ENCODE measurements around the gene KCNQ1.

The KCNQ1 gene

GRCh38 chr11:2510626-2511402 lies 66.0 kb downstream of the KCNQ1 start:
- no peak for ATAC-seq (ENCODE audit: insufficient read depth, low read depth)
- H3K36me3 ChIP-seq (ENCODE audit: insufficient read depth, low read length), result no peaks in the 10 kb centered on the region
- no peaks in the 10 kb centered on the region for H3K79me2 ChIP-seq (ENCODE audit: insufficient read depth, low read length)
- H3K4me2 ChIP-seq (ENCODE audit: insufficient read depth, low read length), result no peak overlapping the region
- no peaks in the 10 kb centered on the region for H3K4me1 ChIP-seq (ENCODE audit: insufficient read depth, low read length)
- no peaks in the 10 kb centered on the region for H3K9me3 ChIP-seq (ENCODE audit: insufficient read depth, low read length, severe bottlenecking)
- H4K20me1 ChIP-seq (ENCODE audit: insufficient read depth, low read length), result peaks cover 8% of the 10 kb centered on the region; the same call in 1 of the 2 replicates
- no peak overlapping the region for H2AFZ ChIP-seq (ENCODE audit: low read depth, low read length)
- TF ChIP-seq CTCF (IDR thresholded peaks at IDR 0.05; ENCODE audit: borderline replicate concordance, extremely low read depth, low read length, poor library complexity, severe bottlenecking) (no peak), EZH2 (IDR thresholded peaks at IDR 0.05; ENCODE audit: borderline replicate concordance, low read depth, low read length, severe bottlenecking) (no peak)
- H3K27ac ChIP-seq (ENCODE audit: low read length), result no peak overlapping the region
- DNase-seq, result no peak
- H3K27me3 ChIP-seq (ENCODE audit: insufficient read depth, low read length, poor library complexity), result peaks cover 4% of the 10 kb centered on the region
- H3K4me3 ChIP-seq (ENCODE audit: low read depth in 1 of 2, low read length in 2 of 2), result no peak overlapping the region
- no peak overlapping the region for H3K9ac ChIP-seq (ENCODE audit: low read depth, low read length)

- DNase-seq (no peak), ATAC-seq (ENCODE audit: insufficient read depth, low read depth) (no peak)
- Histone ChIP-seq H3K36me3 (ENCODE audit: insufficient read depth, low read length) (no peaks in the 10 kb centered on the region), H3K4me3 (ENCODE audit: low read depth in 1 of 2, low read length in 2 of 2) (no peak overlapping the region), H3K27ac (ENCODE audit: low read length) (no peak overlapping the region), H3K79me2 (ENCODE audit: insufficient read depth, low read length) (no peaks in the 10 kb centered on the region), H3K9ac (ENCODE audit: low read depth, low read length) (no peak overlapping the region), H3K4me1 (ENCODE audit: insufficient read depth, low read length) (no peaks in the 10 kb centered on the region), H3K27me3 (ENCODE audit: insufficient read depth, low read length, poor library complexity) (peaks cover 4% of the 10 kb centered on the region), H2AFZ (ENCODE audit: low read depth, low read length) (no peak overlapping the region), H3K9me3 (ENCODE audit: insufficient read depth, low read length, severe bottlenecking) (no peaks in the 10 kb centered on the region), H4K20me1 (ENCODE audit: insufficient read depth, low read length) (peaks cover 8% of the 10 kb centered on the region; the same call in 1 of the 2 replicates), H3K4me2 (ENCODE audit: insufficient read depth, low read length) (no peak overlapping the region)
- no peak for TF ChIP-seq EZH2 (IDR thresholded peaks at IDR 0.05; ENCODE audit: borderline replicate concordance, low read depth, low read length, severe bottlenecking)
- no peak for TF ChIP-seq CTCF (IDR thresholded peaks at IDR 0.05; ENCODE audit: borderline replicate concordance, extremely low read depth, low read length, poor library complexity, severe bottlenecking)
Measured at GRCh38 chr11:2511421-2512369, 66.9 kb downstream of the KCNQ1 start.

GRCh38 chr11:2512431-2513407 lies 67.9 kb downstream of the KCNQ1 start:
- no peaks in the 10 kb centered on the region for H3K9me3 ChIP-seq (ENCODE audit: insufficient read depth, low read length, severe bottlenecking)
- H3K4me3 ChIP-seq (ENCODE audit: low read depth in 1 of 2, low read length in 2 of 2), result no peak overlapping the region
- no peak overlapping the region for H3K27ac ChIP-seq (ENCODE audit: low read length)
- DNase-seq (no peak), ATAC-seq (ENCODE audit: insufficient read depth, low read depth) (no peak)
- peaks cover 4% of the 10 kb centered on the region for H3K27me3 ChIP-seq (ENCODE audit: insufficient read depth, low read length, poor library complexity)
- H3K4me1 ChIP-seq (ENCODE audit: insufficient read depth, low read length), result no peaks in the 10 kb centered on the region
- no peak overlapping the region for H2AFZ ChIP-seq (ENCODE audit: low read depth, low read length)
- no peak overlapping the region for H3K4me2 ChIP-seq (ENCODE audit: insufficient read depth, low read length)
- H4K20me1 ChIP-seq (ENCODE audit: insufficient read depth, low read length), result peaks cover 8% of the 10 kb centered on the region; the same call in 1 of the 2 replicates
- no peak overlapping the region for H3K9ac ChIP-seq (ENCODE audit: low read depth, low read length)
- no peaks in the 10 kb centered on the region for H3K36me3 ChIP-seq (ENCODE audit: insufficient read depth, low read length)
- no peaks in the 10 kb centered on the region for H3K79me2 ChIP-seq (ENCODE audit: insufficient read depth, low read length)
- TF ChIP-seq EZH2 (IDR thresholded peaks at IDR 0.05; ENCODE audit: borderline replicate concordance, low read depth, low read length, severe bottlenecking) (no peak), CTCF (IDR thresholded peaks at IDR 0.05; ENCODE audit: borderline replicate concordance, extremely low read depth, low read length, poor library complexity, severe bottlenecking) (no peak)
